A549 (cell line): ENCODE measurements around the gene COBLL1. TPM values are rescaled to one million over a fixed set of nuclear protein-coding genes. Genes with fewer than 3 reads are reported as not detected.

Experiments used
- ATAC-seq, 2 experiments: fragments of 200-7000 bp in 1 of 2; fragments of >200 bp in 1 of 2; cut with Nextera tagmentation in 1 of 2; cut with Tn5 transposase in 1 of 2; 3 replicates each; pipeline versions ENCODE4 v1.8.0 to v1.9.1; 2018 to 2020; ENCODE audit warnings: mild to moderate bottlenecking in 1 of 2, moderate library complexity in 1 of 2
- CTCF ChIA-PET: fragments of 300-600 bp; sonication (Branson Sonifier 250); formaldehyde crosslinking; extraction: SDS; loops from one replicate; lab custom pipeline; 2021; ENCODE audit warnings: antibody characterized with exemption, inconsistent platforms; lab: Yijun Ruan, JAX
- POLR2A ChIA-PET: fragments of 350-600 bp; formaldehyde crosslinking; extraction: SDS; loops from one replicate; lab custom pipeline; 2021; ENCODE audit warnings: antibody characterized with exemption, inconsistent platforms; lab: Yijun Ruan, JAX
- DNase-seq, 2 experiments: peaks; one replicate each; pipeline versions ENCODE4 v3.0.0 to v3.0.0-alpha.2; 2011 to 2016; ENCODE audit warnings: low read depth in 1 of 2, low spot score in 1 of 2
- FAIRE-seq: peaks from 2 replicates; lab custom pipeline; 2011; peaks lifted over from hg19 to GRCh38; lab: Jason Lieb, UNC
- H3K27ac ChIP-seq, 2 experiments: fragments of >200 bp; sonication (Bioruptor Twin); formaldehyde crosslinking; 3 replicates each; pipeline ENCODE4 v1.5.1; 2016 to 2017
- H3K4me1 ChIP-seq: fragments of >200 bp; sonication (Bioruptor Twin); formaldehyde crosslinking; 3 replicates; pipeline ENCODE4 v1.6.1; 2016
- H3K4me2 ChIP-seq: fragments of >200 bp; sonication (Bioruptor Twin); formaldehyde crosslinking; 3 replicates; pipeline ENCODE4 v1.6.1; 2016
- H3K4me3 ChIP-seq: fragments of >200 bp; sonication (Bioruptor Twin); formaldehyde crosslinking; 3 replicates; pipeline ENCODE4 v1.5.1; 2016
- H3K9me3 ChIP-seq: fragments of >200 bp; sonication (Bioruptor Twin); formaldehyde crosslinking; 3 replicates; pipeline ENCODE4 v1.6.1; 2016
- ATOH8 ChIP-seq: fragments of 250-450 bp; sonication (Bioruptor Pico); IDR thresholded peaks from 2 replicates; pipeline ENCODE4 v1.5.0; 2020; ENCODE audit warnings: low read depth, mild to moderate bottlenecking, moderate library complexity
- BCL3 ChIP-seq: fragments of >200 bp; sonication (Bioruptor Twin); formaldehyde crosslinking; IDR thresholded peaks from 3 replicates; pipeline ENCODE4 v1.6.1; 2016
- CBX2 ChIP-seq: fragments of 200-600 bp; sonication (generic); IDR thresholded peaks from 2 replicates; pipeline ENCODE4 v1.6.1; 2016; ENCODE audit warnings: low read depth, mild to moderate bottlenecking, borderline replicate concordance
- CBX8 ChIP-seq: fragments of 200-600 bp; sonication (generic); IDR thresholded peaks from 2 replicates; pipeline ENCODE4 v1.6.1; 2016
- CHD2 ChIP-seq: fragments of 150-350 bp; IDR thresholded peaks from 2 replicates; pipeline ENCODE4 v1.6.1; 2014; ENCODE audit warnings: low read length; ENCODE audit not compliant: partially characterized antibody
- EHF ChIP-seq: fragments of 250-450 bp; sonication (Bioruptor Pico); IDR thresholded peaks from 2 replicates; pipeline ENCODE4 v1.5.0; 2020; ENCODE audit warnings: mild to moderate bottlenecking
- EP300 ChIP-seq, 2 experiments: fragments of >200 bp; sonication (Bioruptor Twin); formaldehyde crosslinking; IDR thresholded peaks; 2 replicates in 1 of 2; 3 replicates in 1 of 2; pipeline ENCODE4 v1.6.1; 2016 to 2017
- ESRRA ChIP-seq: fragments of 150-350 bp; IDR thresholded peaks from 2 replicates; pipeline ENCODE4 v1.6.1; 2014; ENCODE audit warnings: mild to moderate bottlenecking, low read length, borderline replicate concordance
- FOXS1 ChIP-seq: fragments of 250-450 bp; sonication (Bioruptor Pico); IDR thresholded peaks from 2 replicates; pipeline ENCODE4 v1.5.0; 2020; ENCODE audit warnings: mild to moderate bottlenecking, moderate library complexity
- HOXA7 ChIP-seq: fragments of 250-450 bp; sonication (Bioruptor Pico); IDR thresholded peaks from 2 replicates; pipeline ENCODE4 v1.5.0; 2020; ENCODE audit warnings: mild to moderate bottlenecking, moderate library complexity
- MAFK ChIP-seq: fragments of 450-650 bp; IDR thresholded peaks from 2 replicates; pipeline ENCODE4 v1.6.1; 2014; ENCODE audit not compliant: partially characterized antibody
- MYC ChIP-seq: IDR thresholded peaks from 2 replicates; pipeline ENCODE4 v1.6.1; 2012; ENCODE audit warnings: mild to moderate bottlenecking, inconsistent platforms, low read length, improper control_type of control experiment, borderline replicate concordance
- NFE2L2 ChIP-seq: fragments of 150-350 bp; conservative IDR thresholded peaks from 2 replicates; pipeline ENCODE4 v1.6.1; 2014; ENCODE audit warnings: low read length
- POLR2A ChIP-seq: IDR thresholded peaks from 2 replicates; pipeline ENCODE4 v1.6.1; 2012; ENCODE audit warnings: mild to moderate bottlenecking, low read length
- RCOR1 ChIP-seq: fragments of 150-350 bp; IDR thresholded peaks from 2 replicates; pipeline ENCODE4 v1.6.1; 2014; ENCODE audit warnings: antibody characterized with exemption, low read length, low read depth
- RFX5 ChIP-seq: fragments of 450-650 bp; IDR thresholded peaks from 2 replicates; pipeline ENCODE4 v1.7.1; 2014; ENCODE audit warnings: antibody characterized with exemption, mild to moderate bottlenecking, moderate library complexity
- SMC3 ChIP-seq: fragments of >200 bp; sonication (Bioruptor Twin); formaldehyde crosslinking; IDR thresholded peaks from 3 replicates; pipeline ENCODE4 v1.6.1; 2018; ENCODE audit warnings: inconsistent platforms
- TFCP2L1 ChIP-seq: fragments of 250-450 bp; sonication (Bioruptor Pico); IDR thresholded peaks from 2 replicates; pipeline ENCODE4 v1.5.0; 2021; ENCODE audit warnings: mild to moderate bottlenecking
- ZFP36 ChIP-seq: fragments of 450-650 bp; IDR thresholded peaks from 2 replicates; pipeline ENCODE4 v1.6.1; 2014; ENCODE audit warnings: borderline replicate concordance; ENCODE audit not compliant: partially characterized antibody
- ZSCAN20 ChIP-seq: fragments of 250-450 bp; sonication (Bioruptor Pico); IDR thresholded peaks from 2 replicates; pipeline ENCODE4 v1.8.0; 2022; ENCODE audit warnings: mild to moderate bottlenecking, moderate library complexity
- WGBS: methylation state at CpG from one replicate; pipeline ENCODE4 v1.1.6; 2017; ENCODE audit errors: missing lambda C conversion rate; 5-methylcytosine and 5-hydroxymethylcytosine counted together
- polyA plus RNA-seq, 4 experiments: library from polyadenylated mRNA; depleted of rRNA in 3 of 4; stranded (reverse); fragments of >200 nt; fragmentation: RNase III in 1 of 4; extraction: RNeasy Plus Mini Kit Qiagen cat#74134 plus additional on column Dnase treatment in 1 of 4; gene quantifications; 2 replicates in 3 of 4; 3 replicates in 1 of 4; pipeline ENCODE4 v1.2.3, GENCODE V29; 2011 to 2017
- TF ChIP-seq, protein P1 (sequence below): IDR thresholded peaks from 2 replicates; pipeline ENCODE4 v1.6.1; 2012; ENCODE audit warnings: low read depth, borderline replicate concordance
- TF ChIP-seq, protein P2 (sequence below): fragments of 200-600 bp; sonication (generic); IDR thresholded peaks from 2 replicates; pipeline ENCODE4 v1.6.1; 2016; ENCODE audit warnings: antibody characterized with exemption, mild to moderate bottlenecking, moderate library complexity
- TF ChIP-seq, protein P3 (sequence below): fragments of 450-650 bp; IDR thresholded peaks from 2 replicates; pipeline ENCODE4 v1.6.1; 2014; ENCODE audit warnings: antibody characterized with exemption

The COBLL1 gene
- polyA plus RNA-seq, 2 of the 4 experiments (the other 2 are of a cell fraction), result 2.6 to 5.3 TPM

GRCh38 chr2:164675027-164675426, 166.6 kb downstream of the COBLL1 start:
- Histone ChIP-seq H3K4me3 (no peak overlapping the region), H3K4me1 (0 out of 3 replicates have a peak, but pooled peaks cover 11% of the 10 kb centered on the region), H3K9me3 (peaks cover 4% of the 10 kb centered on the region; the same call in 1 of the 3 replicates), H3K4me2 (no peak overlapping the region), H3K27ac (no peak overlapping the region)
- ATAC-seq (no peak), DNase-seq (peak in 1 of 2 experiments; percentile 9), FAIRE-seq (no peak)
- no peak for TF ChIP-seq SMC3
- no peak for TF ChIP-seq EHF (CRISPR knock-in tag)
- no peak for TF ChIP-seq MYC
- no peak for TF ChIP-seq TFCP2L1 (CRISPR knock-in tag)
- TF ChIP-seq ATOH8 (CRISPR knock-in tag), result no peak
- no peak for TF ChIP-seq HOXA7
- no peak for TF ChIP-seq CHD2
- no peak for TF ChIP-seq ZSCAN20 (CRISPR knock-in tag)
- TF ChIP-seq ESRRA, result no peak
- TF ChIP-seq, protein P1, sequence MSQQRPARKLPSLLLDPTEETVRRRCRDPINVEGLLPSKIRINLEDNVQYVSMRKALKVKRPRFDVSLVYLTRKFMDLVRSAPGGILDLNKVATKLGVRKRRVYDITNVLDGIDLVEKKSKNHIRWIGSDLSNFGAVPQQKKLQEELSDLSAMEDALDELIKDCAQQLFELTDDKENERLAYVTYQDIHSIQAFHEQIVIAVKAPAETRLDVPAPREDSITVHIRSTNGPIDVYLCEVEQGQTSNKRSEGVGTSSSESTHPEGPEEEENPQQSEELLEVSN, result no peak
- TF ChIP-seq, protein P2, sequence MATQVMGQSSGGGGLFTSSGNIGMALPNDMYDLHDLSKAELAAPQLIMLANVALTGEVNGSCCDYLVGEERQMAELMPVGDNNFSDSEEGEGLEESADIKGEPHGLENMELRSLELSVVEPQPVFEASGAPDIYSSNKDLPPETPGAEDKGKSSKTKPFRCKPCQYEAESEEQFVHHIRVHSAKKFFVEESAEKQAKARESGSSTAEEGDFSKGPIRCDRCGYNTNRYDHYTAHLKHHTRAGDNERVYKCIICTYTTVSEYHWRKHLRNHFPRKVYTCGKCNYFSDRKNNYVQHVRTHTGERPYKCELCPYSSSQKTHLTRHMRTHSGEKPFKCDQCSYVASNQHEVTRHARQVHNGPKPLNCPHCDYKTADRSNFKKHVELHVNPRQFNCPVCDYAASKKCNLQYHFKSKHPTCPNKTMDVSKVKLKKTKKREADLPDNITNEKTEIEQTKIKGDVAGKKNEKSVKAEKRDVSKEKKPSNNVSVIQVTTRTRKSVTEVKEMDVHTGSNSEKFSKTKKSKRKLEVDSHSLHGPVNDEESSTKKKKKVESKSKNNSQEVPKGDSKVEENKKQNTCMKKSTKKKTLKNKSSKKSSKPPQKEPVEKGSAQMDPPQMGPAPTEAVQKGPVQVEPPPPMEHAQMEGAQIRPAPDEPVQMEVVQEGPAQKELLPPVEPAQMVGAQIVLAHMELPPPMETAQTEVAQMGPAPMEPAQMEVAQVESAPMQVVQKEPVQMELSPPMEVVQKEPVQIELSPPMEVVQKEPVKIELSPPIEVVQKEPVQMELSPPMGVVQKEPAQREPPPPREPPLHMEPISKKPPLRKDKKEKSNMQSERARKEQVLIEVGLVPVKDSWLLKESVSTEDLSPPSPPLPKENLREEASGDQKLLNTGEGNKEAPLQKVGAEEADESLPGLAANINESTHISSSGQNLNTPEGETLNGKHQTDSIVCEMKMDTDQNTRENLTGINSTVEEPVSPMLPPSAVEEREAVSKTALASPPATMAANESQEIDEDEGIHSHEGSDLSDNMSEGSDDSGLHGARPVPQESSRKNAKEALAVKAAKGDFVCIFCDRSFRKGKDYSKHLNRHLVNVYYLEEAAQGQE, result no peak
- no peak for TF ChIP-seq RFX5
- TF ChIP-seq ZFP36, result no peak
- TF ChIP-seq CBX8, result no peak
- 52% methylated on average over 2 of the region's 2 CpGs for WGBS
- ChIA-PET POLR2A (no interaction called here), CTCF (no interaction called here)

DNA sequence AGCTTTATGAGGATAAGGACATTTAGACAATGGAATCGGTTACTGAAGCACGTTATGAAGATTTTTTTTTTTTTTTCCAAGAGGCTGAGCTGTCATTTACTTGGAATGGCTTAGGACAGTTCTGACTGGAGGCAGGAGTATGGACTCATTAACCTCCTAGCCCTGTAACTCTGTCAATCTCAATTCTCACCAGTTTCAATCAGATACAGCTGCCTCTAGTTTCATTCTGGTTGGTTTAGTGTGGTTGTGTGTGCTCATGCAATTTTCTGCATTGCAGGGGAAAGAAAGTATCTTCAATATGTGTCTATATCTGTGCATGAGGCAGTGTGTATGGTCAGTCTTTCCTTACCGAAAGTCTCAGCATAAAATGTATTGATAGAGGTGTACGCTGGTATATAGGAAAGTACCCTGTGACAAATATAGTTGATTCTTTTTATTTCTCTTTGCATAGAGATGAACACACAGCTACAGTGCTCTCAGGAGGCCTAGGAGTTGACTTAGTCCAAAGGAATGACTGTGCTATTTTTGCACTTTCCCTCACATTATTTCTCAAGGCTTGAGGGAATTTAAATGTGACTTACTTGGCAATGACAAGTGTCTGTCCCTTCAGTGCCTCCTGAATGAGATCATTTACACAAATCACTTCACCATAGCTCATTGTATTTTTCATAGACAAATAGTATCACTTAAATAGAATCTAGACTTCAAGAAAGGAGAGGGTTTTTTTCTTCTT, 169.8 kb downstream of the COBLL1 start:
- no peak for FAIRE-seq
- H3K4me2 ChIP-seq, result no peak overlapping the region
- no peak overlapping the region for H3K4me3 ChIP-seq
- ChIA-PET CTCF (no interaction called here), POLR2A (no interaction called here)
- no peak for DNase-seq
- ATAC-seq, result no peak
- H3K9me3 ChIP-seq, result no peaks in the 10 kb centered on the region
- 87% methylated on average over 4 of the region's 4 CpGs for WGBS
- H3K27ac ChIP-seq, result no peak overlapping the region
- TF ChIP-seq POLR2A (no peak), CBX2 (no peak), BCL3 (no peak), FOXS1 (CRISPR knock-in tag) (no peak), RCOR1 (no peak), NFE2L2 (peak; percentile 45; the same call in 1 of the 2 replicates), EP300 (IDR thresholded peaks at IDR 0.05) (no peak), MAFK (peak; percentile 35)
- TF ChIP-seq, protein P3, sequence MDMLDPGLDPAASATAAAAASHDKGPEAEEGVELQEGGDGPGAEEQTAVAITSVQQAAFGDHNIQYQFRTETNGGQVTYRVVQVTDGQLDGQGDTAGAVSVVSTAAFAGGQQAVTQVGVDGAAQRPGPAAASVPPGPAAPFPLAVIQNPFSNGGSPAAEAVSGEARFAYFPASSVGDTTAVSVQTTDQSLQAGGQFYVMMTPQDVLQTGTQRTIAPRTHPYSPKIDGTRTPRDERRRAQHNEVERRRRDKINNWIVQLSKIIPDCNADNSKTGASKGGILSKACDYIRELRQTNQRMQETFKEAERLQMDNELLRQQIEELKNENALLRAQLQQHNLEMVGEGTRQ, result no peak
- H3K4me1 ChIP-seq, result 0 out of 3 replicates have a peak, but pooled peaks cover 11% of the 10 kb centered on the region
